Measurements from ENCODE around the gene MDM4. TPM values are rescaled to one million over a fixed set of nuclear protein-coding genes. Genes with fewer than 3 reads are reported as not detected.

The MDM4 gene
- total and polyA plus RNA-seq, 2 donors (not counting 1 experiment from before 2014, with no cell fraction given) = 23.6 to 41.0 TPM

DNA sequence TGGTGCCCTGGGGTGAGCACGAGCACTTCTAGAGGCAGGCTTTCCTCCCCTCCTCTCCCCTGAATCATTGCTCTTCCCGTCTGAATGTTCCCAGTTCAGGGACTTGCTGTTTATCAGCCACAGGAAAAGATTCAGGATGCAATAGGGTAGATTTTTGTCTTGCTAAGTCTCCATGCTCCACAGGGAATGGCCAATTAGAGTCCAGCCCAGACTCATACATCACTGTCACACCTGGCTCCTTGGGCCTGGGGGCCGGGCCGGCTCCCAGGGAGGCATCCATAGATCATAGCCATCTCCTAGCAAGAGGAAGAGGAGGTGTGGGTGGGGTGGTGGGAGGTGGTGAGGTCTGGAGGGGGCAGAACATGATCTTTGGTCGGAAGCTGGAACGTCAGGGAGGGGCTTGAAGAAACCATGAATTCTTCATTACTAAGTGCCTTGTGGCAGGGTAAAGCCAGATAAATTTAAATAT, 85.9 kb downstream of the MDM4 start:
- no peak for DNase-seq (ENCODE audit: low read depth in 2 of 2)
- H3K36me3 ChIP-seq (ENCODE audit: control insufficient read depth, insufficient read depth, low read length) = no peaks in the 10 kb centered on the region
- H4K20me1 ChIP-seq (ENCODE audit: control insufficient read depth, extremely low read depth, insufficient read depth, low read length) = no peaks in the 10 kb centered on the region
- H3K79me2 ChIP-seq (ENCODE audit: control insufficient read depth, insufficient read depth, low read length) = no peaks in the 10 kb centered on the region
- H2AFZ ChIP-seq (ENCODE audit: low read length) = no peak overlapping the region
- no peak overlapping the region for H3K9ac ChIP-seq (ENCODE audit: insufficient read depth, low read length)
- H3K9me3 ChIP-seq (ENCODE audit: control insufficient read depth, insufficient read depth, low read depth, low read length) = no peaks in the 10 kb centered on the region
- H3K4me1 ChIP-seq (ENCODE audit: control insufficient read depth, extremely low read depth, insufficient read depth, low read length) = no peaks in the 10 kb centered on the region
- H3K4me2 ChIP-seq (ENCODE audit: extremely low read depth, insufficient read depth, low read length) = no peak overlapping the region
- H3K27ac ChIP-seq (ENCODE audit: insufficient read depth, low read length) = no peak overlapping the region
- no peak overlapping the region for H3K4me3 ChIP-seq (replicated peaks in 1 of 4; ENCODE audit: control extremely low read depth in 1 of 4, insufficient read depth in 1 of 4, low read depth in 3 of 4, low read length in 4 of 4)
- peaks cover 25% of the 10 kb centered on the region for H3K27me3 ChIP-seq (ENCODE audit: control insufficient read depth, insufficient read depth, low read length)
- TF ChIP-seq CTCF (conservative IDR thresholded peaks at IDR 0.05 in 1 of 2, IDR thresholded peaks at IDR 0.05 in 1 of 2; ENCODE audit: low read depth in 1 of 2, low read length in 2 of 2) = no peak
- no peak for TF ChIP-seq EZH2 (IDR thresholded peaks at IDR 0.05; ENCODE audit: low read length, missing control alignments)

DNA sequence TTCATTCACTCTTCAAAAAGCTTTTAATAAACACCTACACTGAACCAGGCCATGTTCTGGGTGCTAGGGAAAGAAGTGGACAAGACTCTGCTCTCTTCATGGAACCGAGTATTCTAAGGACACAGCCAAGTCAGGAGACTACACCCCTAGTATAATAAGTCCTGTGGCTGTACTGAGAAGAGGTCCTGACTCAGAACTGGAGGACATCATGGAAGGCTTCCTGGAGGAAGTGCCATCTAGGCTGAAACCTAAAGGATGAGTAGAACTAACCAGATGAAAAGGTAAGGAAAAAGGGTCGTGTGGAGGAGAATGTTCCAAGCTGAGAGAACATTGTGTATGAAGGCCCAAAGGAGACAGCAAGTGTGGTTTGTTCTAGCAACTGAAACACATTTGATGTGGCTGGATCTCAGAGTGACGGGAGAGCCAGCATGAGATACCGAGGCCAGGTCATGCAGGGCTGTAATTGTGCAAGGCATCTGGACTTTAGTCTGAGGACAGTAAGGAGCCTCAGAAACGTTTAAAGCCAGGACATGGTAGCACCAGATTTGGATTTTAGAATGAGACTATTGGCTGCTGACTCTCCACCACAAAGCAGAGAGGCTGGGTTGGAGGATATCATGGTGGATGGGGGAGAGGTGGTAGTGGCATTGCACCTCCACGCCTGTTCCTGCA, 86.8 kb downstream of the MDM4 start:
- TF ChIP-seq EZH2 (IDR thresholded peaks at IDR 0.05; ENCODE audit: low read length, missing control alignments) (no peak), CTCF (conservative IDR thresholded peaks at IDR 0.05 in 1 of 2, IDR thresholded peaks at IDR 0.05 in 1 of 2; ENCODE audit: low read depth in 1 of 2, low read length in 2 of 2) (no peak)
- H3K36me3 ChIP-seq (ENCODE audit: control insufficient read depth, insufficient read depth, low read length) = no peaks in the 10 kb centered on the region
- H4K20me1 ChIP-seq (ENCODE audit: control insufficient read depth, extremely low read depth, insufficient read depth, low read length) = no peaks in the 10 kb centered on the region
- DNase-seq (ENCODE audit: low read depth in 2 of 2) = no peak
- H3K4me2 ChIP-seq (ENCODE audit: extremely low read depth, insufficient read depth, low read length) = no peak overlapping the region
- no peaks in the 10 kb centered on the region for H3K4me1 ChIP-seq (ENCODE audit: control insufficient read depth, extremely low read depth, insufficient read depth, low read length)
- no peak overlapping the region for H2AFZ ChIP-seq (ENCODE audit: low read length)
- no peak overlapping the region for H3K9ac ChIP-seq (ENCODE audit: insufficient read depth, low read length)
- no peaks in the 10 kb centered on the region for H3K9me3 ChIP-seq (ENCODE audit: control insufficient read depth, insufficient read depth, low read depth, low read length)
- H3K79me2 ChIP-seq (ENCODE audit: control insufficient read depth, insufficient read depth, low read length) = no peaks in the 10 kb centered on the region
- H3K27me3 ChIP-seq (ENCODE audit: control insufficient read depth, insufficient read depth, low read length) = peaks cover 28% of the 10 kb centered on the region
- no peak overlapping the region for H3K27ac ChIP-seq (ENCODE audit: insufficient read depth, low read length)
- H3K4me3 ChIP-seq (replicated peaks in 1 of 4; ENCODE audit: control extremely low read depth in 1 of 4, insufficient read depth in 1 of 4, low read depth in 3 of 4, low read length in 4 of 4) = no peak overlapping the region

DNA sequence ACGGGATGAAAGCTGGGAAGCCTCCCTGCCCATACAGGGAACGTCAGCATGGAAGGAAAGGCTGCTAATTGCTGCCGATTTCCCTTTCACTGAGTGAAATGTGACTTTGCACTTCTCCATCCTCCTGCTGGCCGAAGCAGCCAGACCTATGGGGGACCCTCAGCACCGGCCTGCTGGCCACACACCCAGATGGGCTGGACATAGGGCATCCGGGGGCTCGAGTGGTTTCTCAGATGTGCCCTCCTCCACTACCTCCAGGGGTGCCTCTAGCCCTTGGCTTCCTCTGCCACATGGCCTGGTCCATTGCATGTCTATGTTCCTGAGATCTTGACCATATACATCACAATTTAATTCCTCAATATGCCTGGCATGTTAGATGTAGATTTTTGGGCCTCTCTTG, 89.6 kb downstream of the MDM4 start:
- DNase-seq (ENCODE audit: low read depth in 2 of 2) = no peak
- peaks cover 34% of the 10 kb centered on the region for H3K27me3 ChIP-seq (ENCODE audit: control insufficient read depth, insufficient read depth, low read length)
- no peak overlapping the region for H2AFZ ChIP-seq (ENCODE audit: low read length)
- no peak overlapping the region for H3K27ac ChIP-seq (ENCODE audit: insufficient read depth, low read length)
- no peak overlapping the region for H3K4me3 ChIP-seq (replicated peaks in 1 of 4; ENCODE audit: control extremely low read depth in 1 of 4, insufficient read depth in 1 of 4, low read depth in 3 of 4, low read length in 4 of 4)
- no peaks in the 10 kb centered on the region for H3K9me3 ChIP-seq (ENCODE audit: control insufficient read depth, insufficient read depth, low read depth, low read length)
- no peaks in the 10 kb centered on the region for H3K36me3 ChIP-seq (ENCODE audit: control insufficient read depth, insufficient read depth, low read length)
- TF ChIP-seq EZH2 (IDR thresholded peaks at IDR 0.05; ENCODE audit: low read length, missing control alignments) = no peak
- TF ChIP-seq CTCF (conservative IDR thresholded peaks at IDR 0.05 in 1 of 2, IDR thresholded peaks at IDR 0.05 in 1 of 2; ENCODE audit: low read depth in 1 of 2, low read length in 2 of 2) = no peak
- H3K4me1 ChIP-seq (ENCODE audit: control insufficient read depth, extremely low read depth, insufficient read depth, low read length) = no peaks in the 10 kb centered on the region
- H3K79me2 ChIP-seq (ENCODE audit: control insufficient read depth, insufficient read depth, low read length) = no peaks in the 10 kb centered on the region
- no peak overlapping the region for H3K9ac ChIP-seq (ENCODE audit: insufficient read depth, low read length)
- H3K4me2 ChIP-seq (ENCODE audit: extremely low read depth, insufficient read depth, low read length) = no peak overlapping the region
- H4K20me1 ChIP-seq (ENCODE audit: control insufficient read depth, extremely low read depth, insufficient read depth, low read length) = no peaks in the 10 kb centered on the region

Other genes starting within 250 kb of the MDM4 start
- gene PLEKHA6, start 156.5 kb upstream of the MDM4 start, total RNA-seq = 1.5 and 3.8 TPM in 2 replicates
- 1.6 and 4.3 TPM in 2 replicates for gene PLEKHA6, start 156.5 kb upstream of the MDM4 start, polyA plus RNA-seq
- 26.7 and 27.7 TPM in 2 replicates for gene PPP1R15B, start 104.6 kb upstream of the MDM4 start, total RNA-seq
- gene PPP1R15B, start 104.6 kb upstream of the MDM4 start, polyA plus RNA-seq = 22.4 and 26.3 TPM in 2 replicates
- 1.0 and 2.5 TPM in 2 replicates for gene PIK3C2B, start 21.6 kb upstream of the MDM4 start, total RNA-seq
- 1.4 and 2.4 TPM in 2 replicates for gene PIK3C2B, start 21.6 kb upstream of the MDM4 start, polyA plus RNA-seq
- gene LRRN2, start 169.3 kb downstream of the MDM4 start, total RNA-seq = 0.26 TPM in 1 of 2 replicates, not detected in the other
- not detected in 2 replicates for gene LRRN2, start 169.3 kb downstream of the MDM4 start, polyA plus RNA-seq

Data from fibroblast of lung (primary cell).